HepG2 (cell line): ENCODE results near the gene SNX21. TPM values are rescaled to one million over a fixed set of nuclear protein-coding genes. Genes with fewer than 3 reads are reported as not detected.

ENCODE experiments used
- AKNA ChIP-seq: sonication (generic); formaldehyde crosslinking; IDR thresholded peaks from 2 replicates; pipeline ENCODE4 v1.4.0; 2020; ENCODE audit warnings: missing genetic modification reagents, borderline replicate concordance
- DRAP1 ChIP-seq: IDR thresholded peaks from 2 replicates; pipeline ENCODE4 v1.6.1; 2016; ENCODE audit warnings: missing genetic modification reagents, missing compliant biosample characterization
- ELF1 ChIP-seq: sonication (generic); formaldehyde crosslinking; IDR thresholded peaks from 2 replicates; pipeline ENCODE4 v1.4.0; 2020; ENCODE audit warnings: missing genetic modification reagents
- ERF ChIP-seq: IDR thresholded peaks from 2 replicates; pipeline ENCODE4 v1.6.1; 2018; ENCODE audit warnings: missing biosample characterization, missing genetic modification reagents
- GATAD2A ChIP-seq: IDR thresholded peaks from 2 replicates; pipeline ENCODE4 v1.6.1; 2016
- HOXA3 ChIP-seq: sonication (generic); formaldehyde crosslinking; IDR thresholded peaks from 2 replicates; pipeline ENCODE4 v1.5.0; 2020; ENCODE audit warnings: missing genetic modification reagents
- KDM6A ChIP-seq: IDR thresholded peaks from 2 replicates; pipeline ENCODE4 v1.6.1; 2016; ENCODE audit warnings: low read depth
- MTERF4 ChIP-seq: sonication (generic); formaldehyde crosslinking; IDR thresholded peaks from 2 replicates; pipeline ENCODE4 v1.8.0; 2023; ENCODE audit warnings: mild to moderate bottlenecking, missing genetic modification reagents
- NAIF1 ChIP-seq: sonication (generic); formaldehyde crosslinking; IDR thresholded peaks from 2 replicates; pipeline ENCODE4 v1.5.0; 2020; ENCODE audit warnings: mild to moderate bottlenecking, missing genetic modification reagents, borderline replicate concordance
- NFE2 ChIP-seq: sonication (generic); formaldehyde crosslinking; IDR thresholded peaks from 2 replicates; pipeline ENCODE4 v1.4.0; 2020; ENCODE audit warnings: missing genetic modification reagents
- PBX2 ChIP-seq: IDR thresholded peaks from 2 replicates; pipeline ENCODE4 v1.6.1; 2016; ENCODE audit warnings: control low read depth
- POLR2G ChIP-seq: fragments of 200-400 bp; formaldehyde crosslinking; IDR thresholded peaks from 2 replicates; pipeline ENCODE4 v1.6.1; 2018; ENCODE audit warnings: mild to moderate bottlenecking, low read depth, low read length, moderate library complexity
- RAD21 ChIP-seq: fragments of 450-650 bp; formaldehyde crosslinking; IDR thresholded peaks from 2 replicates; pipeline ENCODE4 v1.5.0; 2020; ENCODE audit warnings: mild to moderate bottlenecking
- SAP130 ChIP-seq: IDR thresholded peaks from 2 replicates; pipeline ENCODE4 v1.6.1; 2016; ENCODE audit warnings: low read depth
- SNRNP70 ChIP-seq: fragments of 200-400 bp; formaldehyde crosslinking; IDR thresholded peaks from 2 replicates; pipeline ENCODE4 v1.6.1; 2017; ENCODE audit warnings: mild to moderate bottlenecking, low read depth, low read length, moderate library complexity
- TBP ChIP-seq: sonication (generic); formaldehyde crosslinking; IDR thresholded peaks from 2 replicates; pipeline ENCODE4 v1.5.0; 2020; ENCODE audit warnings: missing genetic modification reagents
- TBX2 ChIP-seq: sonication (generic); formaldehyde crosslinking; IDR thresholded peaks from 2 replicates; pipeline ENCODE4 v1.5.0; 2020; ENCODE audit warnings: missing genetic modification reagents, mild to moderate bottlenecking, borderline replicate concordance
- ZFP62 ChIP-seq: sonication (generic); formaldehyde crosslinking; IDR thresholded peaks from 2 replicates; pipeline ENCODE4 v1.4.0; 2020; ENCODE audit warnings: missing genetic modification reagents
- ZNF124 ChIP-seq: sonication (generic); formaldehyde crosslinking; IDR thresholded peaks from 2 replicates; pipeline ENCODE4 v1.4.0; 2020; ENCODE audit warnings: missing genetic modification reagents
- ZNF234 ChIP-seq: sonication (generic); formaldehyde crosslinking; conservative IDR thresholded peaks from 2 replicates; pipeline ENCODE4 v1.5.1; 2020; ENCODE audit warnings: mild to moderate bottlenecking, missing genetic modification reagents
- ZNF264 ChIP-seq: sonication (generic); formaldehyde crosslinking; IDR thresholded peaks from 2 replicates; pipeline ENCODE4 v1.4.0; 2020; ENCODE audit warnings: missing genetic modification reagents
- ZNF33A ChIP-seq: sonication (generic); formaldehyde crosslinking; IDR thresholded peaks from 2 replicates; pipeline ENCODE4 v1.5.1; 2020; ENCODE audit warnings: missing genetic modification reagents, mild to moderate bottlenecking, moderate library complexity, borderline replicate concordance
- ZNF354B ChIP-seq: sonication (generic); formaldehyde crosslinking; IDR thresholded peaks from 2 replicates; pipeline ENCODE4 v1.8.0; 2022; ENCODE audit warnings: mild to moderate bottlenecking, missing genetic modification reagents
- ZNF768 ChIP-seq: sonication (generic); formaldehyde crosslinking; IDR thresholded peaks from 2 replicates; pipeline ENCODE4 v1.4.0; 2020; ENCODE audit warnings: missing genetic modification reagents
- polyA plus RNA-seq, 8 experiments: library from polyadenylated mRNA; depleted of rRNA in 3 of 8; stranded (reverse) in 7 of 8; unstranded in 1 of 8; fragments of >200 nt; fragmentation: Illumina TruSeq in 4 of 8; extraction: Trizol in 4 of 8; gene quantifications; 2 replicates each; pipeline versions ENCODE4 v1.2.1 to v1.2.3, GENCODE V29; 2011 to 2016; ENCODE audit warnings: low read depth in 4 of 8, missing spikeins in 1 of 8, mixed read lengths in 1 of 8; ENCODE audit not compliant: insufficient read depth in 1 of 8
- total RNA-seq, 5 experiments: library from RNA; depleted of rRNA; stranded (reverse); fragments of >200 nt; fragmentation: Illumina TruSeq; extraction: Trizol; gene quantifications; 2 replicates each; pipeline ENCODE4 v1.2.3, GENCODE V29; 2016; ENCODE audit warnings: low read depth in 1 of 5

The SNX21 gene
- total and polyA plus RNA-seq, 2 of the 13 experiments (the other 11 are each of a cell fraction or from before 2014, with no cell fraction given): 7.7 to 12.8 TPM

GRCh38 chr20:45833030-45833882 is at the start of gene SNX21 (continued):
- TF ChIP-seq ZNF768 (peak; percentile 90), SAP130 (CRISPR knock-in tag) (peak; percentile 82), MTERF4 (no peak; the same call in 1 of the 2 replicates), ZFP62 (CRISPR knock-in tag) (no peak), DRAP1 (CRISPR knock-in tag) (no peak), ELF1 (CRISPR knock-in tag) (no peak), AKNA (CRISPR knock-in tag) (no peak), TBP (0 out of 2 replicates have a peak, but pooled peaks have one; percentile 56), PBX2 (CRISPR knock-in tag) (no peak), POLR2G (peak; percentile 94), NFE2 (CRISPR knock-in tag) (no peak), ERF (CRISPR knock-in tag) (peak; percentile 1), ZNF234 (no peak), ZNF33A (CRISPR knock-in tag) (no peak), HOXA3 (CRISPR knock-in tag) (no peak; the same call in 1 of the 2 replicates), ZNF124 (CRISPR knock-in tag) (no peak), GATAD2A (CRISPR knock-in tag) (peak; percentile 62; the same call in 1 of the 2 replicates), KDM6A (CRISPR knock-in tag) (no peak), ZNF264 (CRISPR knock-in tag) (no peak), ZNF354B (0 out of 2 replicates have a peak, but pooled peaks have one; percentile 42), RAD21 (CRISPR knock-in tag) (no peak), SNRNP70 (no peak), TBX2 (CRISPR knock-in tag) (peak; percentile 63), NAIF1 (CRISPR knock-in tag) (no peak)
